ENCODE measurements around the gene HAPLN1. TPM values are rescaled to one million over a fixed set of nuclear protein-coding genes. Genes with fewer than 3 reads are reported as not detected.

HAPLN1 gene
- total RNA-seq, result 31.9 and 144 TPM in 2 replicates

DNA sequence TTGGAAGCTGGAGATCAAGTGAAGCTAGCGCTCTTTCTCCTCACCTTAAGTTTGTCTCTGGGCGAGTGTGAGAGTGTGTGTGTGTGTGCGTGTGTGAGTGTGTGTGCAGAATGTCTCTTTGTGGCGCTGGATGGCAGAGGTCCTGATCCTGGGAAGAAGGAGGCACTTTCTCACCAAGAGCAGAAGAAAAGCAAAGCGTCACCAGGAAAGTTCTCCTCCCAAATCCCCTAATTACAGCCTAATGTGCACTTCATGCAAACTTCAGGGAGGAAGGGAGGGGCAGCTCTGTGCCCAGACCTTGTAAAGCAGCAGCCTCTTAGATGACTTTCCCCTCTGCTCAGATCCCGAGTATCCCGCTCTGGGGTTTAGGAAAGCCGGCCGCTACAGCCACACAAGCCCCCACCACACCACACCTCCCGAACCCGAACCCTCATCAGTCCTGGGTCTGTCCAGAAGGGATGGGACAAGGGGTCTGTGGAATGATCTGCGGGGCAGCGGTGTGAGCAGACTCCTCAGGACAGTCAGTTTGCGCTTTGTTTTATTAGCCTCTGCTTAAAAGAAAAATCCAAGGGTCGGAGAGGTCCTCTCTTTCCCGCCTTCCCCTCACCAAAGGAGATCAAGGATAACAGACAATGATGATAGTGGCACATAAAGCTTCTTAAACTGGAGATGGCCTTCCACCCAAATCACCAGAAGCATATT is at the start of gene HAPLN1:
Gene HAPLN1 (minus strand): TSS at position 20 of the 702 bp plus-strand sequence. CDS start 47,332 bp downstream, outside the sequence.

Other genes with a start within 250 kb of the HAPLN1 start
- 2,405 and 2,757 TPM in 2 replicates for gene VCAN, start 249.1 kb downstream of the HAPLN1 start, total RNA-seq